ENCODE results near the gene C3orf33. TPM values are rescaled to one million over a fixed set of nuclear protein-coding genes. Genes with fewer than 3 reads are reported as not detected.
"Not testable (repeated sequence)": the region's sequence is repeated elsewhere in the genome, so short reads cannot be mapped to it uniquely, and the experiment has no call there.

Gene C3orf33
- total RNA-seq, 6 donors from 2014 or later: 2.1 to 4.3 (median 3.3) TPM

DNA sequence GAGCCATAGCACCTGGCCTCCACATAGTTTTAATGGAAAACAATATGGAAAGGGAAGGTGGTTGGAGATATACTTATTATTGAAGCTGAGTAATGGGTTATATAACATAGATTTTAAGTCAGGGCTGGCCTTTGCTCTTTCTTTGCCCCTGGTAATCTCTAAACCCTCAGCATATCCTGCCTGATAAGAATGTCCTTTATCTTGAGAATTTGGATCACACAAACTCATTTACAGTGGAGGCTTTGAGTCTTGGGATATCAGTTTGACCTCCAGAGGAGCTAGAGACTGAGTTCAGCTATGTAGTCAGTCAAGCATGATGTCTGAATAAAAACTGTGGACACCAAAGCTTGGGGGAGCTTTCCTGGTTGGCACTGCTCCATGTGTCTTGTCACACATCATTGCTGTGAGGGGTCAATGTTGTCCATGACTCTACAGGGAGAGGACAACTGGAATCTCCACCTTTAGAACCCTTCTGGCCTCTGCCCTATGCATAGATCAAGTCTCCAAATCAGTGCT is 9.0 kb upstream of the C3orf33 start:
- DNase-seq (no peak), ATAC-seq (ENCODE audit: low FRiP score in 2 of 2) (no peak)
- TF ChIP-seq, protein P1, sequence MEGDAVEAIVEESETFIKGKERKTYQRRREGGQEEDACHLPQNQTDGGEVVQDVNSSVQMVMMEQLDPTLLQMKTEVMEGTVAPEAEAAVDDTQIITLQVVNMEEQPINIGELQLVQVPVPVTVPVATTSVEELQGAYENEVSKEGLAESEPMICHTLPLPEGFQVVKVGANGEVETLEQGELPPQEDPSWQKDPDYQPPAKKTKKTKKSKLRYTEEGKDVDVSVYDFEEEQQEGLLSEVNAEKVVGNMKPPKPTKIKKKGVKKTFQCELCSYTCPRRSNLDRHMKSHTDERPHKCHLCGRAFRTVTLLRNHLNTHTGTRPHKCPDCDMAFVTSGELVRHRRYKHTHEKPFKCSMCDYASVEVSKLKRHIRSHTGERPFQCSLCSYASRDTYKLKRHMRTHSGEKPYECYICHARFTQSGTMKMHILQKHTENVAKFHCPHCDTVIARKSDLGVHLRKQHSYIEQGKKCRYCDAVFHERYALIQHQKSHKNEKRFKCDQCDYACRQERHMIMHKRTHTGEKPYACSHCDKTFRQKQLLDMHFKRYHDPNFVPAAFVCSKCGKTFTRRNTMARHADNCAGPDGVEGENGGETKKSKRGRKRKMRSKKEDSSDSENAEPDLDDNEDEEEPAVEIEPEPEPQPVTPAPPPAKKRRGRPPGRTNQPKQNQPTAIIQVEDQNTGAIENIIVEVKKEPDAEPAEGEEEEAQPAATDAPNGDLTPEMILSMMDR (IDR thresholded peaks at IDR 0.05): no peak
- TF ChIP-seq POLR2A (IDR thresholded peaks at IDR 0.05) (no peak), EP300 (IDR thresholded peaks at IDR 0.05) (no peak)
- Histone ChIP-seq H3K9me3 (no peaks in the 10 kb centered on the region), H3K36me3 (no peaks in the 10 kb centered on the region), H3K4me3 (no peak overlapping the region), H3K27ac (no peak overlapping the region), H3K27me3 (no peaks in the 10 kb centered on the region), H3K4me1 (no peaks in the 10 kb centered on the region)

DNA sequence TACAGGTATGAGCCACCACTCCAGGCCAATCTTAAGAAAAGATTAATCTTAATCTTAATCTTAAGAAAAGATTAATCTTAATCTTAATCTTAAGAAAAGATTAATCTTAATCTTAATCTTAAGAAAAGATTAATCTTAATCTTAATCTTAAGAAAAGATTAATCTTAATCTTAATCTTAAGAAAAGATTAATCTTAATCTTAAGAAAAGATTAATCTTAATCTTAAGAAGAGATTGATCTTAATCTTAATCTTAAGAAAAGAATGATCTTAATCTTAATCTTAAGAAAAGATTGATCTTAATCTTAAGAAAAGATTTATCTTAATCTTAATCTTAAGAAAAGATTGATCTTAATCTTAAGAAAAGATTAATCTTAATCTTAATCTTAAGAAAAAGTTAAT is 7.1 kb upstream of the C3orf33 start:
- not testable (repeated sequence) for H3K9me3 ChIP-seq; H3K27me3 ChIP-seq; DNase-seq; H3K36me3 ChIP-seq; ATAC-seq (ENCODE audit: low FRiP score in 2 of 2); H3K27ac ChIP-seq; H3K4me3 ChIP-seq; H3K4me1 ChIP-seq

DNA sequence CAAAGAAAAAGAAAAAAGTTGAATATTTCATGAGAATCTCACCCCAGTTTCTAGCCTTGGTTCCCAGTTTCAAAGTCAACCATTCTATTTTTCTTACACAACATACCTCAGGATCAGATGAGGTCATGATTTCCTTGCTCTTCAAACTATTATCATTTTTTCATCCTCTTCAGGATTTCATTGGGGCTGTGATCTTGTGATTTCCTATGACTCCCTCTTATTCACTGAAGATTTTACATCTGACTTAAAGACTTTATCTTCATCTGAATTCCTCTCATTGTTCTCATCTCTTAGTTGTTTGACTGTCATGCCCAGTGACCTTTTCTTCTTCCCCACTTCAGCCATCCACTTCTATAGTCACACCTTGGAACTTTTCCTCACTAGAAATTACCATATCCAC is 3.1 kb upstream of the C3orf33 start:
- no peak overlapping the region for H3K27ac ChIP-seq
- no peaks in the 10 kb centered on the region for H3K36me3 ChIP-seq
- DNase-seq (no peak), ATAC-seq (ENCODE audit: low FRiP score in 2 of 2) (no peak)
- H3K4me1 ChIP-seq: peaks cover 3 to 7% (median 4%) of the 10 kb centered on the region in 4 donors
- no peaks in the 10 kb centered on the region for H3K9me3 ChIP-seq
- TF ChIP-seq, protein P1 (IDR thresholded peaks at IDR 0.05): no peak
- TF ChIP-seq POLR2A (IDR thresholded peaks at IDR 0.05) (no peak), POLR2AphosphoS5 (IDR thresholded peaks at IDR 0.05) (no peak), EP300 (IDR thresholded peaks at IDR 0.05) (no peak)
- H3K4me3 ChIP-seq: no peak overlapping the region
- H3K27me3 ChIP-seq: no peaks in the 10 kb centered on the region

DNA sequence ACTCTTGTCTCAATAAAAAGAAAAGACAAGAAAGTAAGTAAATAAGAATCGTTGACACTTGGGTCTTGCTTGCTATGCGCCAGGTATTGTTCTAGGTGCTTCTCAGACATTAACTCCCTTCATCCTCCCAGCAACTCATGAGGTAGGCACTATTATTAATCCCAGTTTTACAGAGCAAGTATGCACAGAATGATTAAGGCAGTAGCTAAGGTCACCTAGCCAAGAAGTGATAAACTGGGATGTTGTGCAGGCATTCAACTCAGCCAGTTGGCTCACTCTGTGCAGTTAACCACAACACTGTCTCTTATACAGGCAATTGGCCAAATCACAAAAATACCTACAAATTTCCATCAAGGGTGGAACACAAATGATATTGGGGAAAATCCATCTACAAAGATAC is 1.7 kb upstream of the C3orf33 start:
- 88% methylated on average over 2 of the region's 2 CpGs for WGBS, 2 donors

DNA sequence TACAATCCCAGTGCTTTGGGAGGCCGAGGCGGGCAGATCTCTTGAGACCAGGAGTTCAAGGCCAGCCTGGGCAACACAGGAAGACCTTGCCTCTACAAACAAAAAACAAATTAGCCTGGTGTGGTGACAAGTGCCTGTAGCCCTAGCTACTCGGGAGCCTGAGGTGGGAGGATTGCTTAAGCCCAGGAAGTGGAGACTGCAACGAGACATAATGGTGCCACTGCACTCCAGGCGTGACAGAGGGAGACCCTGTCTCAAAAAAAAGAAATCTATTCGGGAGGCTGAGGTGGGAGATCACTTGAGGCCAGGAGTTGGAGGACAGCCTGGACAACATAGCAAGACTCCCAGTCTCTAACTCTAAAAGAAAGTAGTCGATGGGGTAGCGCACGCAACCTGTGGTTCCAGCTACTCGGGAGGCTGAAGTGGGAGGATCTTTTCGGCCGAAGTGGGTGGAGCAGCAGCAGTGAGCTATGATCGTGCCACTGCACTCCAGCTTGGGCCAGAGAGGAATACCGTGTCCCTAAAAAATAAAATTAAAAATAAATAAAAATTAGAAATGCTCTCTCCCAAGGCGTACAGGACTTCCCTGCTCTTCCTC is 775 bp downstream of the C3orf33 start:
- peak in 1 of 2 donors; percentile 53 for DNase-seq
- H3K27ac ChIP-seq: peak overlapping the region; percentile 80 to 91 (median 86)
- TF ChIP-seq, protein P1 (IDR thresholded peaks at IDR 0.05): no peak
- TF ChIP-seq EP300 (IDR thresholded peaks at IDR 0.05) (no peak), POLR2AphosphoS5 (IDR thresholded peaks at IDR 0.05) (no peak), POLR2A (IDR thresholded peaks at IDR 0.05) (no peak)
- peak; percentile 78 to 82 for ATAC-seq (ENCODE audit: low FRiP score in 2 of 2)
- peak overlapping the region; percentile 55 to 93 (median 72) for H3K4me3 ChIP-seq
- no peaks in the 10 kb centered on the region for H3K9me3 ChIP-seq
- whole genome bisulfite sequencing, 2 donors: 35 to 48% methylated on average over 14 to 15 of the region's 15 CpGs
- peaks cover 3 to 7% (median 4%) of the 10 kb centered on the region in 4 donors for H3K4me1 ChIP-seq
- H3K36me3 ChIP-seq: no peaks in the 10 kb centered on the region
- H3K27me3 ChIP-seq: no peaks in the 10 kb centered on the region

More for the DNA sequence above, 1.7 kb upstream of the C3orf33 start:
- Histone ChIP-seq H3K36me3 (no peaks in the 10 kb centered on the region), H3K27ac (no peak overlapping the region), H3K9me3 (no peaks in the 10 kb centered on the region), H3K4me1 (peaks cover 3 to 7% (median 4%) of the 10 kb centered on the region in 4 donors), H3K4me3 (no peak overlapping the region), H3K27me3 (no peaks in the 10 kb centered on the region)
- no peak for ATAC-seq (ENCODE audit: low FRiP score in 2 of 2)
- no peak for DNase-seq
- TF ChIP-seq POLR2AphosphoS5 (IDR thresholded peaks at IDR 0.05) (no peak), EP300 (IDR thresholded peaks at IDR 0.05) (no peak), POLR2A (IDR thresholded peaks at IDR 0.05) (no peak)
- TF ChIP-seq, protein P1 (IDR thresholded peaks at IDR 0.05): no peak

Data from upper lobe of left lung (tissue), 6 donors.